IMR-90 (cell line): ENCODE results near the gene URAD. TPM values are rescaled to one million over a fixed set of nuclear protein-coding genes. Genes with fewer than 3 reads are reported as not detected.

ENCODE experiments used
- ATAC-seq: fragments of 200-7000 bp; cut with Tn5 transposase; 2 replicates; pipeline ENCODE4 v1.9.1; 2020; ENCODE audit warnings: low read depth, mild to moderate bottlenecking, moderate library complexity
- BruUV-seq: library from RNA; stranded (reverse); fragments of 400-500 nt; replicated peaks from 2 replicates; lab custom pipeline; 2021; lab: Mats Ljungman, UMichigan
- CTCF ChIA-PET: fragments of 300-600 bp; formaldehyde crosslinking; extraction: SDS; loops from one replicate; lab custom pipeline; 2021; ENCODE audit warnings: antibody characterized with exemption; lab: Yijun Ruan, JAX
- POLR2A ChIA-PET: fragments of 300-600 bp; sonication (Branson Sonifier 250); formaldehyde crosslinking; loops from one replicate; lab custom pipeline; 2022; ENCODE audit warnings: antibody characterized with exemption; ENCODE audit not compliant: unreplicated experiment; lab: Charles Lee
- DNase-seq: peaks from one replicate; pipeline ENCODE4 v3.0.0; 2013
- H2AFZ ChIP-seq: replicated peaks from 2 replicates; pipeline ENCODE3; 2013; ENCODE audit warnings: low read length, mild to moderate bottlenecking; ENCODE audit not compliant: poor library complexity
- H2AK5ac ChIP-seq: 2 replicates; pipeline ENCODE4 v1.6.1; 2013; ENCODE audit warnings: low read depth, low read length, inconsistent platforms
- H2AK9ac ChIP-seq: replicated peaks from 2 replicates; pipeline ENCODE3; 2013; ENCODE audit warnings: mild to moderate bottlenecking, low read depth, low read length, moderate library complexity; ENCODE audit not compliant: poor library complexity
- H2BK120ac ChIP-seq: 2 replicates; pipeline ENCODE4 v1.6.1; 2013; ENCODE audit warnings: low read depth, low read length, inconsistent platforms
- H2BK15ac ChIP-seq: 3 replicates; pipeline ENCODE4 v1.6.1; 2013; ENCODE audit warnings: low read depth, low read length, inconsistent platforms
- H2BK20ac ChIP-seq: 2 replicates; pipeline ENCODE4 v1.6.1; 2013; ENCODE audit warnings: low read depth, mild to moderate bottlenecking, inconsistent platforms, low read length, moderate library complexity
- H2BK5ac ChIP-seq: 2 replicates; pipeline ENCODE4 v1.6.1; 2013; ENCODE audit warnings: mild to moderate bottlenecking, low read depth, low read length, inconsistent platforms; ENCODE audit not compliant: poor library complexity, severe bottlenecking
- H3K14ac ChIP-seq: replicated peaks from 2 replicates; pipeline ENCODE4 v1.6.1; 2013; ENCODE audit warnings: low read depth, low read length, inconsistent platforms
- H3K18ac ChIP-seq: 2 replicates; pipeline ENCODE4 v1.6.1; 2013; ENCODE audit warnings: low read depth, low read length, control low read depth
- H3K23ac ChIP-seq: 2 replicates; pipeline ENCODE4 v1.6.1; 2013; ENCODE audit warnings: low read depth, low read length, inconsistent platforms
- H3K27ac ChIP-seq: 2 replicates; pipeline ENCODE4 v1.5.1; 2013; ENCODE audit warnings: mild to moderate bottlenecking, control low read depth, low read length; ENCODE audit not compliant: insufficient read depth
- H3K27me3 ChIP-seq: 2 replicates; pipeline ENCODE4 v1.6.1; 2013; ENCODE audit warnings: low read length; ENCODE audit not compliant: control insufficient read depth, insufficient read depth
- H3K36me3 ChIP-seq: 2 replicates; pipeline ENCODE4 v1.6.1; 2013; ENCODE audit warnings: low read length, mixed read lengths; ENCODE audit not compliant: control insufficient read depth, insufficient read depth
- H3K4ac ChIP-seq: 2 replicates; pipeline ENCODE4 v1.6.1; 2013; ENCODE audit warnings: low read depth, low read length, inconsistent platforms
- H3K4me1 ChIP-seq: 2 replicates; pipeline ENCODE4 v1.6.1; 2013; ENCODE audit warnings: low read length, mixed read lengths; ENCODE audit not compliant: control insufficient read depth, insufficient read depth
- H3K4me2 ChIP-seq: 2 replicates; pipeline ENCODE4 v1.6.1; 2013; ENCODE audit warnings: low read depth, mild to moderate bottlenecking, control low read depth, low read length, moderate library complexity
- H3K4me3 ChIP-seq: 2 replicates; pipeline ENCODE4 v1.5.1; 2013; ENCODE audit warnings: low read depth, mild to moderate bottlenecking, control low read depth, low read length, moderate library complexity; ENCODE audit not compliant: insufficient read depth
- H3K56ac ChIP-seq: 2 replicates; pipeline ENCODE4 v1.6.1; 2013; ENCODE audit warnings: low read length, inconsistent platforms; ENCODE audit not compliant: insufficient read depth; ENCODE audit errors: extremely low read depth
- H3K79me1 ChIP-seq, 2 experiments: 2 replicates each; pipeline ENCODE4 v1.6.1; 2013; ENCODE audit warnings: low read length in 2 of 2, inconsistent platforms in 1 of 2, low read depth in 1 of 2
- H3K9ac ChIP-seq: 2 replicates; pipeline ENCODE4 v1.6.1; 2013; ENCODE audit warnings: low read depth, low read length, control low read depth
- H3K9me1 ChIP-seq: 2 replicates; pipeline ENCODE4 v1.6.1; 2013; ENCODE audit warnings: low read length, inconsistent platforms; ENCODE audit not compliant: insufficient read depth
- H3K9me3 ChIP-seq: 2 replicates; pipeline ENCODE4 v1.6.1; 2013; ENCODE audit warnings: low read length; ENCODE audit not compliant: control insufficient read depth, insufficient read depth
- H4K20me1 ChIP-seq: 2 replicates; pipeline ENCODE4 v1.6.1; 2013; ENCODE audit warnings: low read length, inconsistent platforms; ENCODE audit not compliant: insufficient read depth
- H4K5ac ChIP-seq: 2 replicates; pipeline ENCODE4 v1.6.1; 2013; ENCODE audit warnings: mild to moderate bottlenecking, low read depth, low read length, control low read depth
- H4K8ac ChIP-seq, 2 experiments: 2 replicates each; pipeline ENCODE4 v1.6.1; 2013; ENCODE audit warnings: low read depth in 2 of 2, low read length in 2 of 2, control low read depth in 1 of 2, inconsistent platforms in 1 of 2
- H4K91ac ChIP-seq: 2 replicates; pipeline ENCODE4 v1.6.1; 2013; ENCODE audit warnings: low read depth, low read length, inconsistent platforms; ENCODE audit not compliant: insufficient read depth
- BHLHE40 ChIP-seq: fragments of 150-350 bp; IDR thresholded peaks from 2 replicates; pipeline ENCODE4 v1.6.1; 2016; ENCODE audit warnings: mild to moderate bottlenecking, low read depth, low read length
- CEBPB ChIP-seq: IDR thresholded peaks from 2 replicates; pipeline ENCODE4 v1.6.1; 2012; ENCODE audit warnings: low read depth, low read length, improper control_type of control experiment
- CHD1 ChIP-seq: IDR thresholded peaks from 2 replicates; pipeline ENCODE4 v1.6.1; 2012; ENCODE audit warnings: low read depth, low read length, improper control_type of control experiment
- FOS ChIP-seq: fragments of 150-350 bp; IDR thresholded peaks from 2 replicates; pipeline ENCODE4 v1.6.1; 2016; ENCODE audit warnings: low read depth, low read length
- MAFK ChIP-seq: IDR thresholded peaks from 2 replicates; pipeline ENCODE4 v1.6.1; 2012; ENCODE audit warnings: low read depth, low read length, improper control_type of control experiment
- MAZ ChIP-seq: IDR thresholded peaks from 2 replicates; pipeline ENCODE4 v1.6.1; 2012; ENCODE audit warnings: low read depth, mild to moderate bottlenecking, low read length, improper control_type of control experiment, moderate library complexity, borderline replicate concordance
- MXI1 ChIP-seq: IDR thresholded peaks from 2 replicates; pipeline ENCODE4 v1.6.1; 2012; ENCODE audit warnings: low read depth, mild to moderate bottlenecking, low read length, moderate library complexity, borderline replicate concordance
- NFE2L2 ChIP-seq: fragments of 150-350 bp; IDR thresholded peaks from 2 replicates; pipeline ENCODE4 v1.6.1; 2016; ENCODE audit warnings: low read depth, mild to moderate bottlenecking, low read length
- POLR2A ChIP-seq: IDR thresholded peaks from 2 replicates; pipeline ENCODE4 v1.6.1; 2012; ENCODE audit warnings: mild to moderate bottlenecking, low read depth, low read length
- RAD21 ChIP-seq: IDR thresholded peaks from 2 replicates; pipeline ENCODE4 v1.6.1; 2012; ENCODE audit warnings: low read length, improper control_type of control experiment
- RCOR1 ChIP-seq: IDR thresholded peaks from 2 replicates; pipeline ENCODE4 v1.6.1; 2012; ENCODE audit warnings: mild to moderate bottlenecking, low read length, improper control_type of control experiment; ENCODE audit not compliant: insufficient replicate concordance
- RFX5 ChIP-seq: IDR thresholded peaks from 2 replicates; pipeline ENCODE4 v1.8.0; 2012; ENCODE audit warnings: low read depth, mild to moderate bottlenecking, low read length, moderate library complexity
- SMC3 ChIP-seq: fragments of 150-350 bp; IDR thresholded peaks from 2 replicates; pipeline ENCODE4 v1.6.1; 2016; ENCODE audit warnings: low read depth, mild to moderate bottlenecking, antibody characterized with exemption, low read length, moderate library complexity
- USF2 ChIP-seq: fragments of 150-350 bp; IDR thresholded peaks from 2 replicates; pipeline ENCODE4 v1.6.1; 2017; ENCODE audit warnings: mild to moderate bottlenecking, antibody characterized with exemption, low read length, low read depth
- WGBS, 2 experiments: methylation state at CpG; one replicate each; pipeline versions ENCODE4 v1.1.5 to v1.1.7; 2013; ENCODE audit warnings: missing lambda C conversion rate in 2 of 2; ENCODE audit not compliant: insufficient read length in 1 of 2; ENCODE audit errors: extremely low coverage in 2 of 2; 5-methylcytosine and 5-hydroxymethylcytosine counted together
- dilution Hi-C: fragments of 300-500 bp; cut with HindIII; formaldehyde crosslinking; loops from one replicate; pipeline ENCODE4 v1.14.3; 2018; ENCODE audit warnings: low sequenced_read_pairs; ENCODE audit not compliant: unreplicated experiment
- in situ Hi-C: fragments of 300-500 bp; cut with MboI; formaldehyde crosslinking; loops from 3 replicates; pipeline ENCODE4 v1.14.3; 2019; ENCODE audit warnings: low sequenced_read_pairs, inconsistent platforms, mixed read lengths
- intact Hi-C: fragments of 100-400 bp; cut with micrococcal nuclease; formaldehyde crosslinking; loops from 2 replicates; pipeline ENCODE4 v1.10.0; 2022
- polyA plus RNA-seq, 3 experiments: library from polyadenylated mRNA; depleted of rRNA; stranded (reverse); fragments of >200 nt; gene quantifications; 2 replicates each; pipeline ENCODE4 v1.2.3, GENCODE V29; 2012; ENCODE audit warnings: low replicate concordance in 1 of 3
- total RNA-seq: library from RNA; depleted of rRNA; stranded (reverse); fragments of >200 nt; gene quantifications from 2 replicates; pipeline ENCODE4 v1.2.3, GENCODE V29; 2012
- TF ChIP-seq, protein P1 (sequence below): conservative IDR thresholded peaks from 2 replicates; pipeline ENCODE4 v1.5.1; 2012; ENCODE audit warnings: mild to moderate bottlenecking, low read depth, low read length, improper control_type of control experiment
- TF ChIP-seq, protein P2 (sequence below): fragments of 150-350 bp; IDR thresholded peaks from 2 replicates; pipeline ENCODE4 v1.6.1; 2016; ENCODE audit warnings: low read depth, mild to moderate bottlenecking, low read length, moderate library complexity, borderline replicate concordance

Gene URAD
- total and polyA plus RNA-seq, 2 of the 4 experiments (the other 2 are of a cell fraction): not detected

DNA sequence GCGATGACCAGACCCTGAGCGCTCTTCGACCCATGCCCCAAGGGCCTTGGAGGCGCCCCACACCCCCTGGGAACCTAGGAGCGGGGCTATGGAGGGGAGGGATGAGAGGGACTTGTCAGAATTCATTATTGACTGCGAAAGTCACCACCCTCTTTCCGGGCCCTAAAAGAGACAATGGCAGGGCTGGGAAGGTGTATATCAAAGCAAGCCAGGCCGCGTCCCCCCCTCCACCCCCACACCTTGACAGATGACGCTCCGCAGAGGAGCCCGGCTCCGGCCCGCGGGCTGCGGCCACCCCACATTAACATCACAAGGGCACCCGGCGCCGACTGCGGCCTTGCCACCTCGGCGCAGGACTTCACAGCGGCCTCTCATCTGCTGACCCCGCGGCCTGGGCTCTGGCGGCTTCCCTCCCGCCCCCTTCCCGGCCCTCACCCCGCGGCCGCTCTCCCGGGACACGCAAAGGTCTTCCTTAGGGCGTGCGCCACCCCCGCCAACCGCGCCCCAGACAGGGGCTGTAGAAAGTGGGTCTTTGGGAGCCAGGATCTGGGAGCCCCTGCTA is 21.8 kb downstream of the URAD start:
- H2BK15ac ChIP-seq: no peak overlapping the region
- no peak overlapping the region for H4K8ac ChIP-seq
- H4K5ac ChIP-seq: no peak overlapping the region
- TF ChIP-seq MAZ (no peak), CHD1 (no peak), POLR2A (no peak), FOS (no peak), CEBPB (no peak), RAD21 (no peak), MAFK (no peak), SMC3 (no peak), NFE2L2 (no peak), RCOR1 (no peak), RFX5 (no peak), BHLHE40 (no peak), MXI1 (no peak), USF2 (no peak)
- TF ChIP-seq, protein P1, sequence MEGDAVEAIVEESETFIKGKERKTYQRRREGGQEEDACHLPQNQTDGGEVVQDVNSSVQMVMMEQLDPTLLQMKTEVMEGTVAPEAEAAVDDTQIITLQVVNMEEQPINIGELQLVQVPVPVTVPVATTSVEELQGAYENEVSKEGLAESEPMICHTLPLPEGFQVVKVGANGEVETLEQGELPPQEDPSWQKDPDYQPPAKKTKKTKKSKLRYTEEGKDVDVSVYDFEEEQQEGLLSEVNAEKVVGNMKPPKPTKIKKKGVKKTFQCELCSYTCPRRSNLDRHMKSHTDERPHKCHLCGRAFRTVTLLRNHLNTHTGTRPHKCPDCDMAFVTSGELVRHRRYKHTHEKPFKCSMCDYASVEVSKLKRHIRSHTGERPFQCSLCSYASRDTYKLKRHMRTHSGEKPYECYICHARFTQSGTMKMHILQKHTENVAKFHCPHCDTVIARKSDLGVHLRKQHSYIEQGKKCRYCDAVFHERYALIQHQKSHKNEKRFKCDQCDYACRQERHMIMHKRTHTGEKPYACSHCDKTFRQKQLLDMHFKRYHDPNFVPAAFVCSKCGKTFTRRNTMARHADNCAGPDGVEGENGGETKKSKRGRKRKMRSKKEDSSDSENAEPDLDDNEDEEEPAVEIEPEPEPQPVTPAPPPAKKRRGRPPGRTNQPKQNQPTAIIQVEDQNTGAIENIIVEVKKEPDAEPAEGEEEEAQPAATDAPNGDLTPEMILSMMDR: no peak
- TF ChIP-seq, protein P2, sequence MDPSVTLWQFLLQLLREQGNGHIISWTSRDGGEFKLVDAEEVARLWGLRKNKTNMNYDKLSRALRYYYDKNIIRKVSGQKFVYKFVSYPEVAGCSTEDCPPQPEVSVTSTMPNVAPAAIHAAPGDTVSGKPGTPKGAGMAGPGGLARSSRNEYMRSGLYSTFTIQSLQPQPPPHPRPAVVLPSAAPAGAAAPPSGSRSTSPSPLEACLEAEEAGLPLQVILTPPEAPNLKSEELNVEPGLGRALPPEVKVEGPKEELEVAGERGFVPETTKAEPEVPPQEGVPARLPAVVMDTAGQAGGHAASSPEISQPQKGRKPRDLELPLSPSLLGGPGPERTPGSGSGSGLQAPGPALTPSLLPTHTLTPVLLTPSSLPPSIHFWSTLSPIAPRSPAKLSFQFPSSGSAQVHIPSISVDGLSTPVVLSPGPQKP: no peak
- H3K27me3 ChIP-seq: peaks cover 96% of the 10 kb centered on the region
- ChIA-PET POLR2A (no interaction called here), CTCF (no interaction called here)
- no peak overlapping the region for H2BK5ac ChIP-seq
- H3K56ac ChIP-seq: no peak overlapping the region
- H3K36me3 ChIP-seq: no peaks in the 10 kb centered on the region
- H3K9me1 ChIP-seq: no peaks in the 10 kb centered on the region
- no peak overlapping the region for H3K4me3 ChIP-seq
- no peak overlapping the region for H2BK20ac ChIP-seq
- H3K18ac ChIP-seq: no peak overlapping the region
- WGBS, 2 experiments: 9% methylated on average over 7 of the region's 38 CpGs; no CpG with 5 or more reads in 1 of the 2 experiments
- H3K4me2 ChIP-seq: no peak overlapping the region
- no peak overlapping the region for H2AFZ ChIP-seq
- no peak overlapping the region for H4K91ac ChIP-seq
- in situ Hi-C loops (no loop called here), intact Hi-C loops (no loop called here), dilution Hi-C loops (no loop called here)
- no peaks in the 10 kb centered on the region for H3K79me1 ChIP-seq
- H2AK5ac ChIP-seq: no peak overlapping the region
- H2AK9ac ChIP-seq: no peak overlapping the region
- no TSS peak for BruUV-seq
- H4K20me1 ChIP-seq: peaks cover 4% of the 10 kb centered on the region; the same call in 1 of the 2 replicates
- no peak overlapping the region for H3K9ac ChIP-seq
- H3K27ac ChIP-seq: no peak overlapping the region
- no peak for ATAC-seq
- no peak overlapping the region for H3K23ac ChIP-seq
- no peak overlapping the region for H2BK120ac ChIP-seq
- no peak for DNase-seq
- no peaks in the 10 kb centered on the region for H3K4me1 ChIP-seq
- H3K14ac ChIP-seq: no peak overlapping the region
- H3K9me3 ChIP-seq: no peaks in the 10 kb centered on the region; the same call in 1 of the 2 replicates
- H3K4ac ChIP-seq: no peak overlapping the region
